DMS79 (cell line): ENCODE data around the gene H19.

Experiments used
- DNase-seq: peaks from one replicate; lab custom pipeline; 2025; lab: John Stamatoyannopoulos, UW

The H19 gene

GRCh38 chr11:1946812-1947484 is 50.7 kb downstream of the H19 start, which contains the start of gene MRPL23:
TSS of gene MRPL23 (plus strand) at chr11:1947332. CDS start at chr11:1947363, 31 bp downstream.
- no peak for DNase-seq
